SK-N-SH treated with all-trans-retinoic acid at 6 μM for 48 hours (cell line): ENCODE data around the gene BATF2.
A peak's percentile ranks its signal among the peaks of the same experiment; 100 is the strongest.

ENCODE experiments used
- ATAC-seq: fragments of 200-7000 bp; cut with Tn5 transposase; 3 replicates; pipeline ENCODE4 v1.9.1; 2020; ENCODE audit warnings: mild to moderate bottlenecking, moderate library complexity
- ARNTL ChIP-seq: fragments of 450-650 bp; formaldehyde crosslinking; IDR thresholded peaks from 2 replicates; pipeline ENCODE4 v1.5.0; 2020; ENCODE audit warnings: low read depth, mild to moderate bottlenecking, moderate library complexity, borderline replicate concordance
- BACH2 ChIP-seq: fragments of 250-450 bp; sonication (Bioruptor Pico); IDR thresholded peaks from 2 replicates; pipeline ENCODE4 v1.9.0; 2021; ENCODE audit warnings: mild to moderate bottlenecking, borderline replicate concordance
- CSDC2 ChIP-seq: fragments of 250-450 bp; sonication (Bioruptor Pico); IDR thresholded peaks from 2 replicates; pipeline ENCODE4 v1.5.0; 2020; ENCODE audit warnings: mild to moderate bottlenecking, moderate library complexity
- ESRRG ChIP-seq: fragments of 250-450 bp; sonication (Bioruptor Pico); IDR thresholded peaks from 2 replicates; pipeline ENCODE4 v1.6.1; 2021; ENCODE audit warnings: mild to moderate bottlenecking
- GLIS3 ChIP-seq: fragments of 250-450 bp; sonication (Bioruptor Pico); IDR thresholded peaks from 2 replicates; pipeline ENCODE4 v1.5.0; 2020; ENCODE audit warnings: mild to moderate bottlenecking, moderate library complexity
- ISL1 ChIP-seq: fragments of 250-450 bp; sonication (Bioruptor Pico); IDR thresholded peaks from 2 replicates; pipeline ENCODE4 v2.1.2; 2022; ENCODE audit warnings: mild to moderate bottlenecking, moderate library complexity
- OSR1 ChIP-seq: fragments of 250-450 bp; sonication (Bioruptor Pico); IDR thresholded peaks from 2 replicates; pipeline ENCODE4 v1.8.0; 2022; ENCODE audit warnings: moderate library complexity, mild to moderate bottlenecking, inconsistent platforms
- POU6F1 ChIP-seq: fragments of 250-450 bp; sonication (Bioruptor Pico); IDR thresholded peaks from 2 replicates; pipeline ENCODE4 v1.8.0; 2021; ENCODE audit warnings: low read depth, mild to moderate bottlenecking, moderate library complexity, borderline replicate concordance
- PPARA ChIP-seq: fragments of 250-450 bp; sonication (Bioruptor Pico); IDR thresholded peaks from 2 replicates; pipeline ENCODE4 v1.5.0; 2020; ENCODE audit warnings: mild to moderate bottlenecking, borderline replicate concordance
- RARB ChIP-seq: fragments of 250-450 bp; sonication (Bioruptor Pico); IDR thresholded peaks from 2 replicates; pipeline ENCODE4 v1.8.0; 2021; ENCODE audit warnings: mild to moderate bottlenecking, moderate library complexity
- SNAI2 ChIP-seq: fragments of 250-450 bp; sonication (Bioruptor Pico); IDR thresholded peaks from 2 replicates; pipeline ENCODE4 v1.5.0; 2020; ENCODE audit warnings: mild to moderate bottlenecking, moderate library complexity
- TCF4 ChIP-seq: fragments of 250-450 bp; sonication (Bioruptor Pico); IDR thresholded peaks from 2 replicates; pipeline ENCODE4 v1.8.0; 2021; ENCODE audit warnings: mild to moderate bottlenecking, moderate library complexity, borderline replicate concordance
- TOX ChIP-seq: fragments of 250-450 bp; sonication (Bioruptor Pico); IDR thresholded peaks from 2 replicates; pipeline ENCODE4 v1.8.0; 2021; ENCODE audit warnings: mild to moderate bottlenecking, moderate library complexity, borderline replicate concordance
- ZC3H10 ChIP-seq: fragments of 250-450 bp; sonication (Bioruptor Pico); IDR thresholded peaks from 2 replicates; pipeline ENCODE4 v1.5.1; 2021; ENCODE audit warnings: mild to moderate bottlenecking, moderate library complexity
- ZFP3 ChIP-seq: fragments of 250-450 bp; sonication (Bioruptor Pico); IDR thresholded peaks from 2 replicates; pipeline ENCODE4 v1.5.0; 2020; ENCODE audit warnings: mild to moderate bottlenecking, moderate library complexity
- ZFP30 ChIP-seq: fragments of 450-650 bp; formaldehyde crosslinking; IDR thresholded peaks from 2 replicates; pipeline ENCODE4 v1.5.0; 2022; ENCODE audit warnings: mild to moderate bottlenecking, moderate library complexity
- ZNF70 ChIP-seq: fragments of 450-650 bp; formaldehyde crosslinking; IDR thresholded peaks from 2 replicates; pipeline ENCODE4 v1.5.0; 2020; ENCODE audit warnings: mild to moderate bottlenecking, moderate library complexity
- ZNF8 ChIP-seq: fragments of 450-650 bp; formaldehyde crosslinking; IDR thresholded peaks from 2 replicates; pipeline ENCODE4 v1.5.0; 2020; ENCODE audit warnings: mild to moderate bottlenecking, moderate library complexity
- TF ChIP-seq, protein P1 (sequence below): fragments of 250-450 bp; sonication (Bioruptor Pico); IDR thresholded peaks from 2 replicates; pipeline ENCODE4 v1.5.1; 2021; ENCODE audit warnings: mild to moderate bottlenecking, moderate library complexity
- TF ChIP-seq, protein P2 (sequence below): fragments of 250-450 bp; sonication (Bioruptor Pico); IDR thresholded peaks from 2 replicates; pipeline ENCODE4 v1.5.0; 2020; ENCODE audit warnings: mild to moderate bottlenecking, moderate library complexity
- TF ChIP-seq, protein P3 (sequence below): fragments of 250-450 bp; sonication (Bioruptor Pico); IDR thresholded peaks from 2 replicates; pipeline ENCODE4 v1.8.0; 2020; ENCODE audit warnings: mild to moderate bottlenecking, moderate library complexity, borderline replicate concordance

The BATF2 gene

GRCh38 chr11:64996710-64997380 lies at the start of gene BATF2:
Gene BATF2, minus strand, starts transcription at chr11:64996971. Its CDS starts 57 bp downstream, at chr11:64996914.
- peak; percentile 94 for ATAC-seq
- TF ChIP-seq ZNF70 (CRISPR knock-in tag) (peak; percentile 57; the same call in 1 of the 2 replicates), GLIS3 (CRISPR knock-in tag) (no peak)

DNA sequence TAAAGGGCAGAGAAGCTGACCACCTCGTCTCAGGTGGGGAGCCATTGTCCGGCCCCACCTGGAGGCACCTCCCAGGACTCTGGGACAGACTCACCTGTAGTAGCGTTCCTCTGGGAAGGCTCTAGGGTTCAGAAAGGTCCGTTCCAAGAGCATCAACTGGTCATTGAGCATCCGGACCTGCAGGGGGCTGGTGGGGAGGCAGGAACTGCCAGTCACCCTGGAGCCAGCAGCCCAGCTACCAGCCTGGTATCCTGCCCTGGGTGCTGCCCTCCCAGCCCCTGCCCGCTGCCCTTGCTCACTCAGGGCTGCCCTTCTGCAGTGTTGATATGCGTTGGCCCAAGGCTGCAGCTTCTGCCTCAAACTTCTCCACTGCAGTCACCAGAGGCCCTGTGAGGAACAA lies 49.0 kb upstream of the BATF2 start:
- ATAC-seq = no peak
- TF ChIP-seq PPARA (CRISPR knock-in tag) (no peak), BACH2 (CRISPR knock-in tag) (no peak)

DNA sequence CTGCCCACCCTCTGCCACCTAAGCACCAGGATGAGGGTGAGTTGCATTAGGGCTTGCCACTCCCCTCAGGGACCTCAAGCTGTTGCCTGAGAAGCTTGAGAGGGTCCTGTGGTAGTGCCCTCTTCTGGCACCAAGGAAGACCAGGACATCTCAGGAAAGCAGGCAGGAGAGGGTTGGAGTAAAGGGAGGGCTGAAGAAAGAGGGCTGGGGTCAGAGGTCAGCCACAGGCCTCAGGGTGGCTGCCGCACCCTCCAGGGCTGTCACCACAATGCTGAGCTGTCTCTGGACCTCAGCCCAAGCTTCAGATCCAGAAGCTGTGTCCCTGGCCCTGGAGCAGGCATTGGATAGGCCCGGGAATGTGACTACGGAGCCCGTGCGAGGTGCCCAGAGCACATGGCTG lies 48.3 kb upstream of the BATF2 start:
- TF ChIP-seq, protein P1, sequence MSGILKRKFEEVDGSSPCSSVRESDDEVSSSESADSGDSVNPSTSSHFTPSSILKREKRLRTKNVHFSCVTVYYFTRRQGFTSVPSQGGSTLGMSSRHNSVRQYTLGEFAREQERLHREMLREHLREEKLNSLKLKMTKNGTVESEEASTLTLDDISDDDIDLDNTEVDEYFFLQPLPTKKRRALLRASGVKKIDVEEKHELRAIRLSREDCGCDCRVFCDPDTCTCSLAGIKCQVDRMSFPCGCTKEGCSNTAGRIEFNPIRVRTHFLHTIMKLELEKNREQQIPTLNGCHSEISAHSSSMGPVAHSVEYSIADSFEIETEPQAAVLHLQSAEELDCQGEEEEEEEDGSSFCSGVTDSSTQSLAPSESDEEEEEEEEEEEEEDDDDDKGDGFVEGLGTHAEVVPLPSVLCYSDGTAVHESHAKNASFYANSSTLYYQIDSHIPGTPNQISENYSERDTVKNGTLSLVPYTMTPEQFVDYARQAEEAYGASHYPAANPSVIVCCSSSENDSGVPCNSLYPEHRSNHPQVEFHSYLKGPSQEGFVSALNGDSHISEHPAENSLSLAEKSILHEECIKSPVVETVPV (CRISPR knock-in tag) = no peak
- no peak for TF ChIP-seq RARB
- TF ChIP-seq ZFP3 (CRISPR knock-in tag) = no peak
- no peak for TF ChIP-seq TCF4
- TF ChIP-seq, protein P2, sequence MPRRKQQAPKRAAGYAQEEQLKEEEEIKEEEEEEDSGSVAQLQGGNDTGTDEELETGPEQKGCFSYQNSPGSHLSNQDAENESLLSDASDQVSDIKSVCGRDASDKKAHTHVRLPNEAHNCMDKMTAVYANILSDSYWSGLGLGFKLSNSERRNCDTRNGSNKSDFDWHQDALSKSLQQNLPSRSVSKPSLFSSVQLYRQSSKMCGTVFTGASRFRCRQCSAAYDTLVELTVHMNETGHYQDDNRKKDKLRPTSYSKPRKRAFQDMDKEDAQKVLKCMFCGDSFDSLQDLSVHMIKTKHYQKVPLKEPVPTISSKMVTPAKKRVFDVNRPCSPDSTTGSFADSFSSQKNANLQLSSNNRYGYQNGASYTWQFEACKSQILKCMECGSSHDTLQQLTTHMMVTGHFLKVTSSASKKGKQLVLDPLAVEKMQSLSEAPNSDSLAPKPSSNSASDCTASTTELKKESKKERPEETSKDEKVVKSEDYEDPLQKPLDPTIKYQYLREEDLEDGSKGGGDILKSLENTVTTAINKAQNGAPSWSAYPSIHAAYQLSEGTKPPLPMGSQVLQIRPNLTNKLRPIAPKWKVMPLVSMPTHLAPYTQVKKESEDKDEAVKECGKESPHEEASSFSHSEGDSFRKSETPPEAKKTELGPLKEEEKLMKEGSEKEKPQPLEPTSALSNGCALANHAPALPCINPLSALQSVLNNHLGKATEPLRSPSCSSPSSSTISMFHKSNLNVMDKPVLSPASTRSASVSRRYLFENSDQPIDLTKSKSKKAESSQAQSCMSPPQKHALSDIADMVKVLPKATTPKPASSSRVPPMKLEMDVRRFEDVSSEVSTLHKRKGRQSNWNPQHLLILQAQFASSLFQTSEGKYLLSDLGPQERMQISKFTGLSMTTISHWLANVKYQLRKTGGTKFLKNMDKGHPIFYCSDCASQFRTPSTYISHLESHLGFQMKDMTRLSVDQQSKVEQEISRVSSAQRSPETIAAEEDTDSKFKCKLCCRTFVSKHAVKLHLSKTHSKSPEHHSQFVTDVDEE (CRISPR knock-in tag) = no peak
- no peak for TF ChIP-seq TOX (CRISPR knock-in tag)
- no peak for TF ChIP-seq ISL1 (CRISPR knock-in tag)
- TF ChIP-seq ESRRG (CRISPR knock-in tag) = no peak
- no peak for ATAC-seq

GRCh38 chr11:65043881-65044501 lies 47.2 kb upstream of the BATF2 start:
- TF ChIP-seq, protein P1 (CRISPR knock-in tag) = no peak
- TF ChIP-seq RARB (no peak), ARNTL (CRISPR knock-in tag) (no peak), TCF4 (no peak), ZFP3 (CRISPR knock-in tag) (no peak), OSR1 (CRISPR knock-in tag) (no peak), CSDC2 (CRISPR knock-in tag) (no peak), ZFP30 (CRISPR knock-in tag) (no peak), BACH2 (CRISPR knock-in tag) (no peak), PPARA (CRISPR knock-in tag) (no peak)
- TF ChIP-seq, protein P2 (CRISPR knock-in tag) = no peak
- TF ChIP-seq, all 23 proteins: peak for 0
- ATAC-seq = no peak

GRCh38 chr11:65042891-65043290 lies 46.1 kb upstream of the BATF2 start:
- no peak for ATAC-seq
- TF ChIP-seq SNAI2 (CRISPR knock-in tag) (no peak), RARB (no peak), BACH2 (CRISPR knock-in tag) (no peak), ZNF8 (no peak), TOX (CRISPR knock-in tag) (no peak), PPARA (CRISPR knock-in tag) (no peak), ZC3H10 (CRISPR knock-in tag) (no peak), ESRRG (CRISPR knock-in tag) (no peak), TCF4 (no peak), POU6F1 (CRISPR knock-in tag) (no peak), OSR1 (CRISPR knock-in tag) (no peak)
- TF ChIP-seq, protein P3, sequence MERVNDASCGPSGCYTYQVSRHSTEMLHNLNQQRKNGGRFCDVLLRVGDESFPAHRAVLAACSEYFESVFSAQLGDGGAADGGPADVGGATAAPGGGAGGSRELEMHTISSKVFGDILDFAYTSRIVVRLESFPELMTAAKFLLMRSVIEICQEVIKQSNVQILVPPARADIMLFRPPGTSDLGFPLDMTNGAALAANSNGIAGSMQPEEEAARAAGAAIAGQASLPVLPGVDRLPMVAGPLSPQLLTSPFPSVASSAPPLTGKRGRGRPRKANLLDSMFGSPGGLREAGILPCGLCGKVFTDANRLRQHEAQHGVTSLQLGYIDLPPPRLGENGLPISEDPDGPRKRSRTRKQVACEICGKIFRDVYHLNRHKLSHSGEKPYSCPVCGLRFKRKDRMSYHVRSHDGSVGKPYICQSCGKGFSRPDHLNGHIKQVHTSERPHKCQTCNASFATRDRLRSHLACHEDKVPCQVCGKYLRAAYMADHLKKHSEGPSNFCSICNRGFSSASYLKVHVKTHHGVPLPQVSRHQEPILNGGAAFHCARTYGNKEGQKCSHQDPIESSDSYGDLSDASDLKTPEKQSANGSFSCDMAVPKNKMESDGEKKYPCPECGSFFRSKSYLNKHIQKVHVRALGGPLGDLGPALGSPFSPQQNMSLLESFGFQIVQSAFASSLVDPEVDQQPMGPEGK = no peak
